WERI-Rb-1 (cell line): Measurements from ENCODE around the gene ATP2A1.

ENCODE experiments used
- DNase-seq: peaks from one replicate; pipeline ENCODE4 v3.0.0-alpha.2; 2020
- H3K27ac ChIP-seq: fragments of 250-450 bp; sonication (Bioruptor Pico); 2 replicates; pipeline ENCODE4 v1.5.1; 2020; ENCODE audit warnings: mild to moderate bottlenecking, moderate library complexity
- H3K27me3 ChIP-seq: fragments of 250-450 bp; sonication (Bioruptor Pico); 2 replicates; pipeline ENCODE4 v1.5.1; 2021; ENCODE audit warnings: mild to moderate bottlenecking, low read depth, moderate library complexity; ENCODE audit not compliant: insufficient read depth, severe bottlenecking
- H3K36me3 ChIP-seq: fragments of 250-450 bp; sonication (Bioruptor Pico); 2 replicates; pipeline ENCODE4 v1.5.1; 2020; ENCODE audit warnings: mild to moderate bottlenecking, moderate library complexity
- H3K4me3 ChIP-seq: 2 replicates; pipeline ENCODE4 v1.5.1; 2011; ENCODE audit warnings: low read depth, mild to moderate bottlenecking, control low read depth, low read length
- H3K9me3 ChIP-seq: fragments of 250-450 bp; sonication (Bioruptor Pico); 2 replicates; pipeline ENCODE4 v1.5.1; 2021; ENCODE audit warnings: mild to moderate bottlenecking, moderate library complexity; ENCODE audit not compliant: severe bottlenecking
- CTCF ChIP-seq: IDR thresholded peaks from 2 replicates; pipeline ENCODE4 v1.5.1; 2011; ENCODE audit warnings: low read depth, mild to moderate bottlenecking, control low read depth, inconsistent platforms, low read length

Gene ATP2A1

GRCh38 chr16:28835864-28836760, 42.2 kb upstream of the ATP2A1 start:
- no peaks in the 10 kb centered on the region for H3K27me3 ChIP-seq
- H3K4me3 ChIP-seq, result no peak overlapping the region
- H3K9me3 ChIP-seq, result no peaks in the 10 kb centered on the region
- no peak overlapping the region for H3K27ac ChIP-seq
- DNase-seq, result no peak
- no peak for TF ChIP-seq CTCF
- H3K36me3 ChIP-seq, result peaks cover 79% of the 10 kb centered on the region

- DNase-seq, result no peak
- H3K36me3 ChIP-seq, result peaks cover 76% of the 10 kb centered on the region
- no peaks in the 10 kb centered on the region for H3K9me3 ChIP-seq
- H3K27ac ChIP-seq, result no peak overlapping the region
- TF ChIP-seq CTCF, result no peak
- H3K4me3 ChIP-seq, result no peak overlapping the region
- H3K27me3 ChIP-seq, result no peaks in the 10 kb centered on the region
These were observed 41.6 kb upstream of the ATP2A1 start for GRCh38 chr16:28836761-28837064.

GRCh38 chr16:28837672-28838557, 40.4 kb upstream of the ATP2A1 start:
- peaks cover 74% of the 10 kb centered on the region for H3K36me3 ChIP-seq
- H3K27ac ChIP-seq, result no peak overlapping the region
- no peak for DNase-seq
- no peaks in the 10 kb centered on the region for H3K9me3 ChIP-seq
- H3K27me3 ChIP-seq, result no peaks in the 10 kb centered on the region
- no peak for TF ChIP-seq CTCF
- H3K4me3 ChIP-seq, result no peak overlapping the region

GRCh38 chr16:28838558-28838918, 39.8 kb upstream of the ATP2A1 start:
- Histone ChIP-seq H3K27me3 (no peaks in the 10 kb centered on the region), H3K9me3 (no peaks in the 10 kb centered on the region), H3K4me3 (no peak overlapping the region), H3K27ac (no peak overlapping the region), H3K36me3 (peaks cover 74% of the 10 kb centered on the region)
- no peak for TF ChIP-seq CTCF
- no peak for DNase-seq

GRCh38 chr16:28839004-28839639, 39.2 kb upstream of the ATP2A1 start:
- H3K27me3 ChIP-seq, result no peaks in the 10 kb centered on the region
- no peak overlapping the region for H3K27ac ChIP-seq
- H3K9me3 ChIP-seq, result no peaks in the 10 kb centered on the region
- DNase-seq, result no peak
- peaks cover 74% of the 10 kb centered on the region for H3K36me3 ChIP-seq
- TF ChIP-seq CTCF, result no peak
- H3K4me3 ChIP-seq, result no peak overlapping the region
